Measurements from ENCODE around the gene C8G.

DNA sequence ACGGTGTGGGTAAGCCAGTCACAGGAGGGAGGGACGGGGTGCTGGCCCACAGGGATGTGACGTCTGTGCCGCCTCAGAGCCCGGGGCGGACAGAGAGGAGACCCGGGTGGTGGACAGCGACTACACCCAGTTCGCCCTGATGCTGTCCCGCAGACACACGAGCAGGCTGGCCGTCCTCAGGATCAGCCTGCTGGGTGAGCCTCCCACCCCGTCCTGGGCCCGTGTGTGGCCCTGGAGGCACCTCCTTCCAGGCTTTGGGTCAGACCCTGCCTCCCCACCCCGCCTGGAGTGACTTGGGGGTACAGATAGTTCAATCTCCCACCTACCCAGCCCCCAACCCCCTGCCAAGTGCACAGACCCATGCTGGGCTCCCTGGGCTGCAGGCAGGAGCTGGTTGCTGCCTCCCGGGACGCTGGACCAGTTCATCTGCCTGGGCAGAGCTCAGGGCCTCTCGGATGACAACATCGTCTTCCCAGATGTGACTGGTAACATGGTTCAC is 8.8 kb downstream of the C8G start:
- TF ChIP-seq, protein P1, sequence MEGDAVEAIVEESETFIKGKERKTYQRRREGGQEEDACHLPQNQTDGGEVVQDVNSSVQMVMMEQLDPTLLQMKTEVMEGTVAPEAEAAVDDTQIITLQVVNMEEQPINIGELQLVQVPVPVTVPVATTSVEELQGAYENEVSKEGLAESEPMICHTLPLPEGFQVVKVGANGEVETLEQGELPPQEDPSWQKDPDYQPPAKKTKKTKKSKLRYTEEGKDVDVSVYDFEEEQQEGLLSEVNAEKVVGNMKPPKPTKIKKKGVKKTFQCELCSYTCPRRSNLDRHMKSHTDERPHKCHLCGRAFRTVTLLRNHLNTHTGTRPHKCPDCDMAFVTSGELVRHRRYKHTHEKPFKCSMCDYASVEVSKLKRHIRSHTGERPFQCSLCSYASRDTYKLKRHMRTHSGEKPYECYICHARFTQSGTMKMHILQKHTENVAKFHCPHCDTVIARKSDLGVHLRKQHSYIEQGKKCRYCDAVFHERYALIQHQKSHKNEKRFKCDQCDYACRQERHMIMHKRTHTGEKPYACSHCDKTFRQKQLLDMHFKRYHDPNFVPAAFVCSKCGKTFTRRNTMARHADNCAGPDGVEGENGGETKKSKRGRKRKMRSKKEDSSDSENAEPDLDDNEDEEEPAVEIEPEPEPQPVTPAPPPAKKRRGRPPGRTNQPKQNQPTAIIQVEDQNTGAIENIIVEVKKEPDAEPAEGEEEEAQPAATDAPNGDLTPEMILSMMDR (IDR thresholded peaks at IDR 0.05), result no peak
- no peak for TF ChIP-seq ZFX (IDR thresholded peaks at IDR 0.05; ENCODE audit: borderline replicate concordance)

Measured in 22Rv1 (cell line).